ENCODE results near the gene LCN1.
"Not testable (repeated sequence)": the region's sequence is repeated elsewhere in the genome, so short reads cannot be mapped to it uniquely, and the experiment has no call there.

Gene LCN1

DNA sequence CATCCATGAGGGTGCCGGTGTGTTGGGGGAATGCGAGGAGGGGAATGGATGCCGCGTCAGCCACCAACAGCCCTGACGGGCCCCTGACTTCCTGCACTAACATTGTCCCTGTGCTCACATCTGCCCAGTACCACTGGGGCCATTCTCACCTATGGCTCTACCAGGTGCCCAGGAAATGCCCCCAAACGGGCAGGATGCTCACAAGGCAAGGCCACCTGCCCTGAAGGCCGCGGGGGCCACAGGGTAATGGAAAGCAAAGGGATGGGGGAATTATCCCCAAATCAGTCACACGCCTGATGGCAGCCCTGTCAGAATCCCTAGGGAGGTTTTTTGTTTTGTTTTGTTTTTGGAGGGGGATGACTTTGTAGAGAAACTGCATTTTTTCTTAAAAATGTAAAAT, 7.3 kb upstream of the LCN1 start:
- H3K27ac ChIP-seq (ENCODE audit: low read depth, low read length); H3K27me3 ChIP-seq (ENCODE audit: control insufficient read depth, insufficient read depth, low read length); H3K4me1 ChIP-seq (ENCODE audit: control insufficient read depth, insufficient read depth, low read length); H3K36me3 ChIP-seq (ENCODE audit: control insufficient read depth, insufficient read depth, low read length); H3K9ac ChIP-seq (ENCODE audit: low read length); H3K4me3 ChIP-seq (ENCODE audit: low read length): not testable (repeated sequence)

DNA sequence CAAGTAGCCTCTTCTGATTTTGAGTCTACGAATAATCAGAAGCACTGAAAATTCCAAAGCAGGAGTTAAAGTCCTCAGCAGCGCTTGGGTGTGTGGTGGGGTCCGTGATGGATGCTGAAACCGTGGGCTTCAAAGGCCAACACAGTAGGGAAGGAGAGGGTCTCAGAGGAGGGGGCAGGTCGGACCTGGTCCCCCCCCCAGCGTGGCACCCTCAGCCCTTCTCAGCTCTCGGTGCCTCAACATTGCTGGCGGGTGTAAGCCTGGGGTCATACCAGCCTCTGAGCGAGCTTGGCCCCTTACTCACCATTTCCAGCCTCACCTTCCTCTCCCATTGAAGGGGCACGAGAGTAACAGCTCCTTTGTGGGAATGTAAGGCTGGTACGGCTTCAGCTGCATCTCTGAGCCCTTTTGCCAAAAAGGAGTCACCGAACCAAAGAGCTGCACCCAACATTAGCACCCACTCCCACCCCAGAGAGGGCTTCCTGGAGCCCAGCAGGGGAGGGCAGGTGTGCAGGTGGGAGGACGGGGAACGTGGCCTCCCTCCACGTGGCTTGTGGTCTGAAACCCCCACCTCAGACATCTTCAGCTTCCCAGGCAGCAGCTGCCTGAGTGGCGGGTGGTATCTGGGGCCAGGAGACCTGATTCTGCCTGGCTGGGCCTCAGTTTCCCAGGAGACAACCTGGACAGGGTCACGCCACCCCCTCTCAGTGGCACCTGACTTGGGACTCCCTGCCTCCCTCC, 6.7 kb upstream of the LCN1 start:
- Histone ChIP-seq H3K4me3 (ENCODE audit: low read length) (no peak overlapping the region), H3K4me1 (ENCODE audit: control insufficient read depth, insufficient read depth, low read length) (no peaks in the 10 kb centered on the region), H3K27me3 (ENCODE audit: control insufficient read depth, insufficient read depth, low read length) (no peaks in the 10 kb centered on the region), H3K9ac (ENCODE audit: low read length) (no peak overlapping the region), H3K36me3 (ENCODE audit: control insufficient read depth, insufficient read depth, low read length) (no peaks in the 10 kb centered on the region), H3K27ac (ENCODE audit: low read depth, low read length) (no peak overlapping the region)

- Histone ChIP-seq H3K4me3 (ENCODE audit: low read length) (no peak overlapping the region), H3K9ac (ENCODE audit: low read length) (no peak overlapping the region), H3K36me3 (ENCODE audit: control insufficient read depth, insufficient read depth, low read length) (no peaks in the 10 kb centered on the region), H3K27me3 (ENCODE audit: control insufficient read depth, insufficient read depth, low read length) (no peaks in the 10 kb centered on the region), H3K27ac (ENCODE audit: low read depth, low read length) (no peak overlapping the region), H3K4me1 (ENCODE audit: control insufficient read depth, insufficient read depth, low read length) (no peaks in the 10 kb centered on the region)
Observed at GRCh38 chr9:135515083-135515951, 5.9 kb upstream of the LCN1 start.

GRCh38 chr9:135516132-135516860, 4.9 kb upstream of the LCN1 start:
- Histone ChIP-seq H3K4me1 (ENCODE audit: control insufficient read depth, insufficient read depth, low read length) (no peaks in the 10 kb centered on the region), H3K27me3 (ENCODE audit: control insufficient read depth, insufficient read depth, low read length) (no peaks in the 10 kb centered on the region), H3K9ac (ENCODE audit: low read length) (no peak overlapping the region), H3K36me3 (ENCODE audit: control insufficient read depth, insufficient read depth, low read length) (no peaks in the 10 kb centered on the region), H3K4me3 (ENCODE audit: low read length) (no peak overlapping the region), H3K27ac (ENCODE audit: low read depth, low read length) (no peak overlapping the region)

- no peaks in the 10 kb centered on the region for H3K4me1 ChIP-seq (ENCODE audit: control insufficient read depth, insufficient read depth, low read length)
- H3K27ac ChIP-seq (ENCODE audit: low read depth, low read length), result no peak overlapping the region
- no peaks in the 10 kb centered on the region for H3K27me3 ChIP-seq (ENCODE audit: control insufficient read depth, insufficient read depth, low read length)
- no peak overlapping the region for H3K4me3 ChIP-seq (ENCODE audit: low read length)
- no peak overlapping the region for H3K9ac ChIP-seq (ENCODE audit: low read length)
- H3K36me3 ChIP-seq (ENCODE audit: control insufficient read depth, insufficient read depth, low read length), result no peaks in the 10 kb centered on the region
Observed at GRCh38 chr9:135517407-135517822, 3.8 kb upstream of the LCN1 start.

DNA sequence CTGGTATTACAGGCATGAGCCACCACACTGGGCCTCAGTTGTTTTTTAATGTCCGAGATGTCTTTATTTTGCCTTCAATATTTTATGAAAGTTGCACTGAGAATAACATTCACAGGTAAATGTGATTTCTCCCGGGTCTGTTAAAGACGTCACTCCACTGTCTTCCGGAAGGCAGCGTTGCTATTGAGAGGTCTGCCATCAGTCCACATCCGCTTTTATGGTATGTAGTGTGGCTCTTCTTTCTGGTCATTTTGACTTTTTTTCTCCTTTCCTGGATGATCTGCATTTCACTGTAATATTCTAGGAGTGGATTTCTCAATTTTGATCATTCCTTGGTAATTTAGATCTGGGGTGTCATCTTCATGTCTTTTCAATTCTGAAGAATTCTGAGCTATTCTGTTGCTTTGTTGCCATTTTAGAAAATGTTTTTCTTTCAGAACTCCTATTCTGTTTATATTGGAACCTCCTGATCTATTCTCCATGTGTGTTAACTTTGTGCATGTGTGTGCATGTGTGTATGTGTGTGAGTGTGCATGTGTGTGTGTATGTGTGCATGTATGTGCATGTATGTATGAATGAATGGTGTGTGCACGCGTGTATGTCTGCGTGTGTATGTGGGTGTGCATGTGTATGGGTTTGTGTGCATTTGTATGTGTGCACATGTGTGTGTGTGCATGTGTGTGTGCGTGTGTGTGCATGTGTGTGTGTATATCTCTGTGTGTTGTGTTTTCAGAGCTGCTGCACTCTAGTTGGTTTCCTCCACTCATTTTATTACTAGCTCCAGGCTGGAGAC, 1.9 kb upstream of the LCN1 start:
- no peak overlapping the region for H3K4me3 ChIP-seq (ENCODE audit: low read length)
- no peaks in the 10 kb centered on the region for H3K4me1 ChIP-seq (ENCODE audit: control insufficient read depth, insufficient read depth, low read length)
- H3K27ac ChIP-seq (ENCODE audit: low read depth, low read length), result no peak overlapping the region
- H3K36me3 ChIP-seq (ENCODE audit: control insufficient read depth, insufficient read depth, low read length), result no peaks in the 10 kb centered on the region
- no peak overlapping the region for H3K9ac ChIP-seq (ENCODE audit: low read length)
- H3K27me3 ChIP-seq (ENCODE audit: control insufficient read depth, insufficient read depth, low read length), result no peaks in the 10 kb centered on the region

- Histone ChIP-seq H3K27ac (ENCODE audit: low read depth, low read length) (no peak overlapping the region), H3K27me3 (ENCODE audit: control insufficient read depth, insufficient read depth, low read length) (no peaks in the 10 kb centered on the region), H3K9ac (ENCODE audit: low read length) (no peak overlapping the region), H3K4me1 (ENCODE audit: control insufficient read depth, insufficient read depth, low read length) (no peaks in the 10 kb centered on the region), H3K4me3 (ENCODE audit: low read length) (no peak overlapping the region), H3K36me3 (ENCODE audit: control insufficient read depth, insufficient read depth, low read length) (no peaks in the 10 kb centered on the region)
Observed at GRCh38 chr9:135521608-135522095, 412 bp downstream of the LCN1 start.

- Histone ChIP-seq H3K27ac (ENCODE audit: low read depth, low read length) (no peak overlapping the region), H3K4me1 (ENCODE audit: control insufficient read depth, insufficient read depth, low read length) (no peaks in the 10 kb centered on the region), H3K27me3 (ENCODE audit: control insufficient read depth, insufficient read depth, low read length) (no peaks in the 10 kb centered on the region), H3K4me3 (ENCODE audit: low read length) (no peak overlapping the region), H3K36me3 (ENCODE audit: control insufficient read depth, insufficient read depth, low read length) (no peaks in the 10 kb centered on the region), H3K9ac (ENCODE audit: low read length) (no peak overlapping the region)
Observed at GRCh38 chr9:135522137-135522877, 1.1 kb downstream of the LCN1 start.

DNA sequence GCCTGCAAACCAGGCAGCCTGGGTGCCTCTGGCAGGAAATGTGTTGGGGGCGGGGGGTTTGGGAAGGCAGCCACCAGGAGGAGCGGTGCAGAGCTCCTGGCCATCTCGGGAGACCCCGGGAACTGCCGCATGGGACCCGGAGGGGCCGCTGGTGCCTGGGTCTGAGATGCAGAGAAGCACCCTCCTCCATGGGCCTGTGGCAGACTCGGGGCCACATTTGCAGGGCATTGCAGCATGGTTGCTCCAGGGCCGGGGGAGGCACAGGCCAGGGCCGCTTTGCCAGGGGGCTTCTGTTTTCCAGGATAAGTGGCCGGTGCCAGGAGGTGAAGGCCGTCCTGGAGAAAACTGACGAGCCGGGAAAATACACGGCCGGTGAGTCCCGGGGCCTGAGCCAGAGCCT, 1.7 kb downstream of the LCN1 start:
- Histone ChIP-seq H3K4me1 (ENCODE audit: control insufficient read depth, insufficient read depth, low read length) (no peaks in the 10 kb centered on the region), H3K27me3 (ENCODE audit: control insufficient read depth, insufficient read depth, low read length) (no peaks in the 10 kb centered on the region), H3K9ac (ENCODE audit: low read length) (no peak overlapping the region), H3K36me3 (ENCODE audit: control insufficient read depth, insufficient read depth, low read length) (no peaks in the 10 kb centered on the region), H3K27ac (ENCODE audit: low read depth, low read length) (no peak overlapping the region), H3K4me3 (ENCODE audit: low read length) (no peak overlapping the region)

DNA sequence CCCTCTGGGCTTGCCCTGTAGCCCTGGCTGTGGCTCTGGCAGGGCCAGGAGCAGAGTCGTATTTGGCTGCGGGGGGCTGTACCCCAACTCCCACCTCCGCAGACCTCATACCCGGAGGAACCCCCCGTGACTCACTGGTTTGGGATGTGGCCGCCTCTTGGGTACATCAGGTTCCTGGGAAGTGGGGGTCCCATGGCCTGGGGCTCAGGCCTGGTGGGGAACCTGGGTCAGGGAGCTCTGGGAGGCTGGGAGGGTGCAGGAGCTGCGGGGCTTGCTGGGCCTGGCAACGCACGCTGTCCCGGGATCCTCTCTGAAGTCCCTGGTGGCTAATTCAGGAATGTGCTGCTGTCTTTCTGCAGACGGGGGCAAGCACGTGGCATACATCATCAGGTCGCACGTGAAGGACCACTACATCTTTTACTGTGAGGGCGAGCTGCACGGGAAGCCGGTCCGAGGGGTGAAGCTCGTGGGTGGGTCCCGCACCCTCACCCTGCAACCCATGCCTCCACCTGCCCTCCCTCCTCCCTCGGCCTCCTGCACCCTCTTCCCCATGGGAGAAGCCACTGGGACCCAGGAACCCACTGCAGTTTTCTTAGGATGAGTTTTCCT, 2.4 kb downstream of the LCN1 start:
- H3K27ac ChIP-seq (ENCODE audit: low read depth, low read length), result no peak overlapping the region
- H3K4me1 ChIP-seq (ENCODE audit: control insufficient read depth, insufficient read depth, low read length), result no peaks in the 10 kb centered on the region
- H3K27me3 ChIP-seq (ENCODE audit: control insufficient read depth, insufficient read depth, low read length), result no peaks in the 10 kb centered on the region

More for the DNA sequence above, 2.4 kb downstream of the LCN1 start:
- Histone ChIP-seq H3K9ac (ENCODE audit: low read length) (no peak overlapping the region), H3K36me3 (ENCODE audit: control insufficient read depth, insufficient read depth, low read length) (no peaks in the 10 kb centered on the region), H3K4me3 (ENCODE audit: low read length) (no peak overlapping the region)

Data from rectal smooth muscle tissue (tissue), 1 donor.